Ishikawa (cell line): ENCODE results near the gene USPL1.

ENCODE experiments used
- CEBPB ChIP-seq: IDR thresholded peaks from 2 replicates; pipeline ENCODE4 v1.6.1; 2012
- CREB1 ChIP-seq: IDR thresholded peaks from 2 replicates; pipeline ENCODE4 v1.6.1; 2012; ENCODE audit warnings: low read depth
- EGR1 ChIP-seq: IDR thresholded peaks from 2 replicates; pipeline ENCODE4 v1.6.1; 2012
- EP300 ChIP-seq: IDR thresholded peaks from 2 replicates; pipeline ENCODE4 v1.6.1; 2012; ENCODE audit warnings: borderline replicate concordance
- FOXM1 ChIP-seq: IDR thresholded peaks from 2 replicates; pipeline ENCODE4 v1.6.1; 2012; ENCODE audit warnings: low read depth, borderline replicate concordance
- NFIC ChIP-seq: IDR thresholded peaks from 2 replicates; pipeline ENCODE4 v1.6.1; 2012
- RAD21 ChIP-seq: IDR thresholded peaks from 2 replicates; pipeline ENCODE4 v1.6.1; 2012; ENCODE audit warnings: low read depth
- REST ChIP-seq: IDR thresholded peaks from 2 replicates; pipeline ENCODE4 v1.6.1; 2012; ENCODE audit warnings: low read depth, mild to moderate bottlenecking
- TAF1 ChIP-seq: IDR thresholded peaks from 2 replicates; pipeline ENCODE4 v1.6.1; 2012; ENCODE audit warnings: low read depth, mild to moderate bottlenecking
- TCF12 ChIP-seq: IDR thresholded peaks from 2 replicates; pipeline ENCODE4 v1.6.1; 2012; ENCODE audit warnings: low read depth
- TEAD4 ChIP-seq: IDR thresholded peaks from 2 replicates; pipeline ENCODE4 v1.6.1; 2012
- USF1 ChIP-seq: IDR thresholded peaks from 2 replicates; pipeline ENCODE4 v1.6.1; 2012
- YY1 ChIP-seq: IDR thresholded peaks from 2 replicates; pipeline ENCODE4 v1.6.1; 2012; ENCODE audit warnings: low read depth
- ZBTB7A ChIP-seq: IDR thresholded peaks from 2 replicates; pipeline ENCODE4 v1.6.1; 2012; ENCODE audit warnings: low read depth
- TF ChIP-seq, protein P1 (sequence below): IDR thresholded peaks from 2 replicates; pipeline ENCODE4 v1.6.1; 2012

The USPL1 gene

GRCh38 chr13:30660796-30661195 lies 43.1 kb downstream of the USPL1 start:
- no peak for TF ChIP-seq TEAD4
- TF ChIP-seq USF1 = no peak
- TF ChIP-seq TCF12 = no peak
- TF ChIP-seq RAD21 = no peak
- TF ChIP-seq ZBTB7A = no peak
- TF ChIP-seq FOXM1 = no peak
- no peak for TF ChIP-seq EP300
- no peak for TF ChIP-seq YY1
- TF ChIP-seq CEBPB = no peak
- TF ChIP-seq EGR1 = no peak

GRCh38 chr13:30664689-30665275 lies 47.1 kb downstream of the USPL1 start:
- TF ChIP-seq EP300 = no peak

- TF ChIP-seq REST = no peak
- no peak for TF ChIP-seq TEAD4
- TF ChIP-seq, protein P1, sequence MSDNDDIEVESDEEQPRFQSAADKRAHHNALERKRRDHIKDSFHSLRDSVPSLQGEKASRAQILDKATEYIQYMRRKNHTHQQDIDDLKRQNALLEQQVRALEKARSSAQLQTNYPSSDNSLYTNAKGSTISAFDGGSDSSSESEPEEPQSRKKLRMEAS = no peak
- no peak for TF ChIP-seq NFIC
- no peak for TF ChIP-seq TCF12
- no peak for TF ChIP-seq ZBTB7A
- no peak for TF ChIP-seq EP300
- no peak for TF ChIP-seq YY1
- no peak for TF ChIP-seq TAF1
- TF ChIP-seq RAD21 = no peak
- no peak for TF ChIP-seq EGR1
- TF ChIP-seq CEBPB = no peak
- no peak for TF ChIP-seq USF1
- no peak for TF ChIP-seq CREB1
- TF ChIP-seq FOXM1 = no peak
These were observed 47.9 kb downstream of the USPL1 start for GRCh38 chr13:30665638-30666037.

DNA sequence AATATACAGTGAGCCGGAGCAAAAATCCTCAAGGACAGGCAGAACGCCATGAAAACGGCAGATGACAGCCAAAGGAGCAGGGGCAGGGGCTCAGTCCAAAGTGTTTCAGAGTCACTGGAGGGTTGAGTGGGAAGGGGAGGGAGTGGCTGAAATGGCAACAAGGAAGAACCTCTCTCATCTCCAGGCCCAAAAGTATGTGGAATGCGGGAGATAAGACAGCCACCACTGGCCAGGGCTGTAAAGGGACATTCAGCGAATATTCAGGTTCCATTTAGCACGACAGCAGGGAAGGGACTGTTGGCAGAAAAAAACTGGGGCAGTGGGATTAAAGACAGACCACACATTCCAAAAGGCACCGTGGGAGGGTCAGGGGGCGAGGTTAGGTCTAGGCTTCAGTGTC lies 48.4 kb downstream of the USPL1 start:
- no peak for TF ChIP-seq TCF12
- no peak for TF ChIP-seq CEBPB
- TF ChIP-seq, protein P1 = no peak
- no peak for TF ChIP-seq RAD21
- TF ChIP-seq USF1 = no peak
- TF ChIP-seq EP300 = no peak
- no peak for TF ChIP-seq YY1
- no peak for TF ChIP-seq NFIC
- TF ChIP-seq TAF1 = no peak

- TF ChIP-seq USF1 (no peak), CREB1 (no peak), FOXM1 (no peak), TAF1 (no peak)
These were observed 49.3 kb downstream of the USPL1 start for GRCh38 chr13:30667014-30667413.

DNA sequence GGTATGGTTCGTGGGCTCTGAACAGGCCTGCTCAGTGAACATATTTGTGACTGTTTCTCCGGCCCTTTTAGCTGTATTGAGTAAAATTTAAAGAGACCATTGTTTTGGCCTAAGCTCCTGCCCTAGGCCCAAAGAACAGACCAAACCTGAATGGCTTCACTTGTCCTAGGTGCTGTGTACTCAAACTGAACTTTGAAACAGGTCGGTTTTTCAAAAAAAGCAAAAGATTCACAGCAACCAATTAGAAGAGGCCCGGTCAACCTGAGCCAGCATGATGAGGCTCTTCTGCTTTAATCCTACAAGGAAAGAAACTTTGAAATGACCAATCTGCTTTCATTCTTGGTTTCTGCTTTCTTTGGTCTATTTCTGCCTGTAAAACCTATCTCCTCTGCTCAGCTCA lies 50.6 kb downstream of the USPL1 start:
- TF ChIP-seq NFIC (no peak), EGR1 (no peak)

GRCh38 chr13:30671271-30671815 lies 53.6 kb downstream of the USPL1 start:
- TF ChIP-seq, protein P1 = no peak
- TF ChIP-seq USF1 (no peak), NFIC (no peak), EP300 (no peak), REST (no peak), TAF1 (no peak), RAD21 (no peak), ZBTB7A (no peak), TEAD4 (no peak), CREB1 (no peak), TCF12 (no peak)
